VCaP (cell line): ENCODE measurements around the gene IGF1R.
A peak's percentile ranks its signal among the peaks of the same experiment; 100 is the strongest.

ENCODE experiments used
- H3K27ac ChIP-seq: fragments of 450-650 bp; 2 replicates; pipeline ENCODE4 v1.5.1; 2017
- TF ChIP-seq, protein P1 (sequence below): fragments of 450-650 bp; conservative IDR thresholded peaks from 2 replicates; pipeline ENCODE4 v1.5.1; 2017; ENCODE audit warnings: mild to moderate bottlenecking, moderate library complexity

IGF1R gene

DNA sequence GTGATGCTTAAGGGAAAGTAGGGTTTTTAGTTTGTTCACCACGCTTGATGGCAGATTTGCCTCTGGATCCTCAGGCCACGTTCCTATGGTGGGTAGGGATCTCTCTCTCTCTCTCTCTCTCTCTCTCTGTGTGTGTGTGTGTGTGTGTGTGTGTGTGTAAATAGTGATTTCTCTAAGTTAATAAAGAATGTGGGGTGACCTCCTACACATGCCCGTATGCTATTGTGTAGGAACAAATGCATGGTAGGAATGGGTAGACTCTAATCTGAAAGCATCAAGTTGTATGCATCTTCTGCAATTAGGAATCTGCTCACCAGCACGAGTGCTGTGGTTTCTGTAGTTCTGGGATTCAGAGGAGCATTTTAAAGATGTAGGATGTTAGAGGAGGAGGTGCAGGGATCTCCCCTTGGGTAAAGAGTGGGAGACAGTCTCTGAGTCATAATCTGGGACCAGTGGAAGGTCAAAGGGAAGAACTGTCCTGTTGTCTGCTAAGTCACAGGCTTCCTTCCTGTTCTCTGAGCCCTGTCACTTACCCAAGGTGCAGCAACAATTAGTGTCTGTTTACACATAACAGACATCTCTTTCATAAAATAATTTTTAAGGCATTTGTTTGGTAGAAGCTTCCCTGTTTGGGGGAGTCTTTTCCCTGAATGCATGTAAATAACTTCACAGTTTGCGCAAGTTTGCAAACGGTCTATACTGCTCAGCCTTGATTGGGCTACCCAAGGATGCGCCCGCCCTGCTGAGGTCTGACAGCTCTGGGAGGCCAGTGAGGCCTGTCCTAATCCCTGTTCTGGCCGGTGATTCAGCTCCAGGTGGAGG is 139.8 kb downstream of the IGF1R start:
- TF ChIP-seq, protein P1, sequence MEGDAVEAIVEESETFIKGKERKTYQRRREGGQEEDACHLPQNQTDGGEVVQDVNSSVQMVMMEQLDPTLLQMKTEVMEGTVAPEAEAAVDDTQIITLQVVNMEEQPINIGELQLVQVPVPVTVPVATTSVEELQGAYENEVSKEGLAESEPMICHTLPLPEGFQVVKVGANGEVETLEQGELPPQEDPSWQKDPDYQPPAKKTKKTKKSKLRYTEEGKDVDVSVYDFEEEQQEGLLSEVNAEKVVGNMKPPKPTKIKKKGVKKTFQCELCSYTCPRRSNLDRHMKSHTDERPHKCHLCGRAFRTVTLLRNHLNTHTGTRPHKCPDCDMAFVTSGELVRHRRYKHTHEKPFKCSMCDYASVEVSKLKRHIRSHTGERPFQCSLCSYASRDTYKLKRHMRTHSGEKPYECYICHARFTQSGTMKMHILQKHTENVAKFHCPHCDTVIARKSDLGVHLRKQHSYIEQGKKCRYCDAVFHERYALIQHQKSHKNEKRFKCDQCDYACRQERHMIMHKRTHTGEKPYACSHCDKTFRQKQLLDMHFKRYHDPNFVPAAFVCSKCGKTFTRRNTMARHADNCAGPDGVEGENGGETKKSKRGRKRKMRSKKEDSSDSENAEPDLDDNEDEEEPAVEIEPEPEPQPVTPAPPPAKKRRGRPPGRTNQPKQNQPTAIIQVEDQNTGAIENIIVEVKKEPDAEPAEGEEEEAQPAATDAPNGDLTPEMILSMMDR: no peak
- H3K27ac ChIP-seq: peak overlapping the region; percentile 95

DNA sequence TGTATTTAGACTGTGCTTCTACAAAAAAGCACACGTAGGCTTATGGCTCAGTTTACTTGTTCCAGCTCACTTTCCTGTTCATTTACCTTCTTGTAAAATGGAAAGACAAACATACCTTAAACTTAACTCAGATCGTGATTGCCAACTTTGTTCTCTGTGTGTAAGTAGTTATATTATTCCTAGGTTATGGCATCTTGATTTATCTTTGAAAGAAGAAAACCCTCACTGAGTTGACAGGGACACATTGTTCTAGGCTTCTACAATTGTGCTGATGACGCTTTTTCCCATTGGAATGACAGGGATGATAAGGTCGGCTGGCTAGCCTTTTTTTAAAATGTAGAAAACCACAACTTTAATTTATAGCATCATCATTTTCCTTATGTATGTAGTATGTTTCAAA is 140.7 kb downstream of the IGF1R start:
- H3K27ac ChIP-seq: peak overlapping the region; percentile 95
- TF ChIP-seq, protein P1: no peak

DNA sequence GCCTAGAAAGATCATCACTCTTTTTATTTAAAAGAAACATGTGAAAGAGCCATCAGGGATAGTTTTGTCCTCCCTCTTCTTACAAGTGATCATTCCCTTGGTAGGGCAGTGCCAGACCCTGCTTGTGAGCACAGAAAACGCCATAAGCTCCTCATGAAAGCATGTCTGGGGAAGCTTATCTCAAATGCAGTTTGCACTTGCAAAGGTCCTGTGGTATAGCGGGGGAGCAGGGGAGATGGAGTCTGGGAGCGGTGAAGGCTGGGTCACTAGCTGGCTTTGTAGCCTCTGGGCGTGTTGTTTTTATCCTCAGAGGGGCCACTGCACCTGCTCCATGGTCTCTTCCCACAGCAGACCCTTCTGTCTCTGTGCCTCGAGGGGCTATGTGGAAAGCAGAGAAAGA is 141.9 kb downstream of the IGF1R start:
- TF ChIP-seq, protein P1: no peak
- H3K27ac ChIP-seq: peak overlapping the region; percentile 95

DNA sequence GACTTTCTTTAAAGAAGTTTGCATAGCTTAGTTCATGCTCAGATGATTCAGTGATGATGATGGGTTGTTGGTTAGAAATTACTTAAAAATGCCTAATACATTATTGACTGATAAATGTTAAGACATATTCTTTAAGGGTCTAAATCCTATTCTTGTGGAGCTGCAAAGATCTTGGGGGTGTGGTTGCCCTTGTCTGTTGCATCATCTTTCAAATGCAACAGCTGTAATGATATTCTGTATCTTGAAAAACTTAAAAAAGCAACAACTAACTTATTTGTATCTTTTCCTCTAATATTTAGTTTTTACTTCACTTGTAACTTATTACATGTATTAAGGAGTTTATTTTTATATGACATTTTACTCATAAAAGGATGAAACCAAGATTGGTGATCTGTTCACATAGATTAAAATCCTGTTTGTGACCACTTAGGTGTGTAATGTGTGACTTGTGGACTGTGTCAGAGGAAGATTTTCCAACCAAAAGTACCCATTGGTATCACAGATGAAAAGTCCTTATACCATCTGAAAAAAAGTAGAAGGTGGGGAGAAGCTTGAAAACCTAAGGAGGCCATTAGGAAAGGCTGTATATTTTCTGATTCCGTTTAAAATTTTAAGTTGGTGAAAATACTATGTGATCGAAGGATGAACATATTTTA is 142.8 kb downstream of the IGF1R start:
- TF ChIP-seq, protein P1: no peak
- peak overlapping the region; percentile 95 for H3K27ac ChIP-seq

DNA sequence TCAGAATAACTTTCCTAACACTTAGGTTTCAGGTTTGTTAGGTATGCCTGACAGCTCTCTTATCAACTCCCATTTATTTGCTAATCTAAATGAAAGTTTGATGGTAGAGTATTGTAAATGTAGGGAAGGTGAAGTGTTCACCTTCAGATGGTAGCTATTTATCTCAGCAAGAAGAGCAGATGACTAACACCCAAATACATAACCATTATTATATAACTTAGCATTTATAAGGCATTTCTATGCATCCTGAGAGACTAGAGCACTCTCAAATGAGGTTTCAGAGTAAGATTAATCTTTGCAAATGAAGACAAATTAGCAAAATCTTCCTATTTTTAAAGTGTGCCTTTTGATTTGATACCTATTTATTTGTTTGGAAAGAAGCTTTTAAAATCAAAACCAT is 143.8 kb downstream of the IGF1R start:
- TF ChIP-seq, protein P1: no peak

DNA sequence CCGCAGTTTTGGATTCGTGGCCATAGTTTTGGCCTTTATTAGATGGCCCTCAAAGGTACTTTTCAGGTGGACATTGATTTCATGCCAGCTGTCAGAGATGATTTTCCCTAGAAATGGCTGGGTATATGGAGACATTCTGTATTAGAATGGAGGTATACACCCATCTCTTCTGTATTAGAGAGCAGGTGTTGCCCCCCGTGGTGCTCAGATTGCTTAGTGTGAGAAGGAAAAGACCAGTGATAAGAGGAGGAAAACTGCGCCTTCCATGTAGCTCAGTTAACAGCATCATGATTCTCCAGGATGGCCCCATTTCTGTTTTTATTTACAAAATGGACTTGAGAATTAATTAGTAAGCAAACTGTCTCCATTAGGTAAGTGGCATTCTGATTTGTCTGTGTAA is 145.9 kb downstream of the IGF1R start:
- H3K27ac ChIP-seq: peak overlapping the region; percentile 95
- TF ChIP-seq, protein P1: no peak

More for the DNA sequence above, 143.8 kb downstream of the IGF1R start:
- peak overlapping the region; percentile 95 for H3K27ac ChIP-seq

DNA sequence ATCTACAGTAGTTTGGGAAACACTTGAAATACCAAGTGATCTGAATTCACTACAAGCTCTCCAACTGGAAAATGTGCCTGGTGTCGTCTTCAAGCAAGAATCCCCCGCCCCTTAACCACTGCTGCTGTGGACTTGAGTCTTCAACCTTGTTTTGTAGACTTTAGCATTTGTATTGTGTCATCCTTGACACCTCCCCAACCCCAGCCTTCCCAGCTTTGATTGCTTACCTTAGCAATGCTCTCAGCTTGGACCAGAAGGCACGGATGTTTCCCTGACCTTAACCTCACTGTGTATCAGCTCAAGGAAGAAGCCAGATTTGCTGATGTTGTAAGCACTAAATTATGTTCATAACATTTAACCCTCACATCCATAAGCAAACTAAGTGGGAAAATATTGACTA is 146.4 kb downstream of the IGF1R start:
- TF ChIP-seq, protein P1: no peak
- peak overlapping the region; percentile 95 for H3K27ac ChIP-seq
